ENCODE data around the gene FNDC1. TPM values are rescaled to one million over a fixed set of nuclear protein-coding genes. Genes with fewer than 3 reads are reported as not detected.

Gene FNDC1
- 1 to 10 TPM; 2.3 to 6.6 (median 4.6) TPM for total RNA-seq

- TF ChIP-seq, protein P1, sequence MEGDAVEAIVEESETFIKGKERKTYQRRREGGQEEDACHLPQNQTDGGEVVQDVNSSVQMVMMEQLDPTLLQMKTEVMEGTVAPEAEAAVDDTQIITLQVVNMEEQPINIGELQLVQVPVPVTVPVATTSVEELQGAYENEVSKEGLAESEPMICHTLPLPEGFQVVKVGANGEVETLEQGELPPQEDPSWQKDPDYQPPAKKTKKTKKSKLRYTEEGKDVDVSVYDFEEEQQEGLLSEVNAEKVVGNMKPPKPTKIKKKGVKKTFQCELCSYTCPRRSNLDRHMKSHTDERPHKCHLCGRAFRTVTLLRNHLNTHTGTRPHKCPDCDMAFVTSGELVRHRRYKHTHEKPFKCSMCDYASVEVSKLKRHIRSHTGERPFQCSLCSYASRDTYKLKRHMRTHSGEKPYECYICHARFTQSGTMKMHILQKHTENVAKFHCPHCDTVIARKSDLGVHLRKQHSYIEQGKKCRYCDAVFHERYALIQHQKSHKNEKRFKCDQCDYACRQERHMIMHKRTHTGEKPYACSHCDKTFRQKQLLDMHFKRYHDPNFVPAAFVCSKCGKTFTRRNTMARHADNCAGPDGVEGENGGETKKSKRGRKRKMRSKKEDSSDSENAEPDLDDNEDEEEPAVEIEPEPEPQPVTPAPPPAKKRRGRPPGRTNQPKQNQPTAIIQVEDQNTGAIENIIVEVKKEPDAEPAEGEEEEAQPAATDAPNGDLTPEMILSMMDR (IDR thresholded peaks at IDR 0.05; ENCODE audit: low read depth): no peak
Measured at GRCh38 chr6:159169193-159169555, at the start of gene FNDC1. TSS of gene FNDC1 (plus strand) at chr6:159169400. CDS start at chr6:159169597, 197 bp downstream.

- TF ChIP-seq, protein P1 (IDR thresholded peaks at IDR 0.05; ENCODE audit: low read depth): no peak
Measured at GRCh38 chr6:159119791-159120190, 49.4 kb upstream of the FNDC1 start.

DNA sequence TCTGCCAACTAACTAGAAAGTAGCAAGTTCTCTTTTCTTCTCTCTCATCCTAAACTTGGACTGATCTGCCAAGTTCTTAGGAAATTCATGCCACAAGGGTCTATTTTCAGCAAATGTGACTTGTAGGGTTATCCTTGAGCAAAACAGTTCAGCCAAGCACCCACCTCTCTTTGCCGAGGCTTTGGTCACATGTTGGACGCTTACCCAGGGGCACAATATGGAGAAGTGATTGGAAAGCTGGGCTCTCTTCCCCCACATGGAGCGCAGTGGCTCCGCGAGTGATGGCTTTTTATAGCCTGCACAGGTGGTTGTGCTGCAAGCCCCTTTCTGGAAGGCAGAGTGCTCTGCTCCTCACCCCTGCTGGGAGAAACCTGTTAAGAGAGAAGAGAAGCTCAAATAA, 47.7 kb upstream of the FNDC1 start:
- TF ChIP-seq, protein P1 (IDR thresholded peaks at IDR 0.05; ENCODE audit: low read depth): no peak

DNA sequence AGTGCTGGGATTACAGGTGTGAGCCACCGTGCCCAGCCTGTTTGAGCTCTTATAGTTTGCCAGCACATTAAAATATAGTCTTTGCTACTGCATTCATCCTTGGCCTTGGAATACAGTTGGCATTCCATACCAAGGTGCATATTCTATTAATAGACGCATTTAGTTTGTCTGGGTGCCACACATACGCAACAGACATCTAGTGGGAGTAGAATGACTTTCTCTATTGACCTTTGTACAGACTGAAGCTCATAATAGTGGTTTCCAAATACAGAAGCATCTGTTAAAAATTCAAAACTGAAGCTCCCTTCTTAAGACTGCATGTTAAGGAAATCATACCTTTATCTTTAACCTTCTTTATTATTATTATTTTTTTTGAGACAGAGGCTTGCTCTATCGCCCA, 46.7 kb upstream of the FNDC1 start:
- TF ChIP-seq, protein P1 (IDR thresholded peaks at IDR 0.05; ENCODE audit: low read depth): no peak

DNA sequence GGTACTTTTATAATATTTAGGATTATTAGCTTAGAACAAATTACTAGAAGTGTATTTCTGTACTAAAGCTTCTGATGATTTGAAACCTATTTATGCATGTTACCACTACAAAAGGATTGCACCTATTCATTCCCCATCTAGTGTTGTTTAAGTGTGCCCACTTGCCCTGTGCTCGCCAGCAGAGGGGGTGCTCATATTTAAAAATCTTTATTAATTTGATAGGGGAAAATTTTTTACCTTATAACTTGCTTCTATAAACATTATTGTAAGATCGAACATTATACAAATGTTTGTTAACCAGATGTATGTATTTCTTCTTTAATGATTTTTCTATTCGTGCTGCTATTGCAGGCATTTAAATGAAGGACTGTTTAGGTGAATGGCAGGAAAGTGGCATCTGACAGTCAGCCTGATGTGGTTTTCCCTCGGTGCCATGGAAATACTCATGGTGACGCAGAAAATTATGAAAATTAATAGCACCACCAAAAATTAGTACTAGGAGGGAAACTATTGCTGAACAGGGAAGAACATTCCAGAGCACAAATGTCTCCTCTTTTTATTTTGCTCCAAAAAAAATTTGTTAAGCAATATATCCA, 44.1 kb upstream of the FNDC1 start:
- TF ChIP-seq, protein P1 (IDR thresholded peaks at IDR 0.05; ENCODE audit: low read depth): no peak

DNA sequence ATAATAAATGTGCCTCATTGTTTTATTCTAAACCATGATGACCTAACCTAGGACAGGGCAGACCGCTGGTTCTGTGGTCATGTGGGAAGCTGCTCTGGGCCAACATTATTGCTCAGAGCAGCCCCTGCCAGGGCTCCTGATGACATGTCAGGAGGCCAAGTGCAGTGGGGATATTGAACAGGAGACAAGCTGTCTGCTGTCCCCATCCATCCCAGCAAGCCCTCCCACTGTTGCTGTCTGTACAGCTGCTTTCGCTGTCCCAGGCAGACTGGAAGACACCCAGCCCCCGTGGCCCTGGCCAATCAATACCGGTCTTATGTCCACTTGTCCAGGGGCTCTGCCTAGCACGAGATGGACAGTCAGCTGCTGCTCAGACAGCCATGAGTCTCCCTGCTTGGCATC, 43.2 kb upstream of the FNDC1 start:
- TF ChIP-seq, protein P1 (IDR thresholded peaks at IDR 0.05; ENCODE audit: low read depth): no peak

DNA sequence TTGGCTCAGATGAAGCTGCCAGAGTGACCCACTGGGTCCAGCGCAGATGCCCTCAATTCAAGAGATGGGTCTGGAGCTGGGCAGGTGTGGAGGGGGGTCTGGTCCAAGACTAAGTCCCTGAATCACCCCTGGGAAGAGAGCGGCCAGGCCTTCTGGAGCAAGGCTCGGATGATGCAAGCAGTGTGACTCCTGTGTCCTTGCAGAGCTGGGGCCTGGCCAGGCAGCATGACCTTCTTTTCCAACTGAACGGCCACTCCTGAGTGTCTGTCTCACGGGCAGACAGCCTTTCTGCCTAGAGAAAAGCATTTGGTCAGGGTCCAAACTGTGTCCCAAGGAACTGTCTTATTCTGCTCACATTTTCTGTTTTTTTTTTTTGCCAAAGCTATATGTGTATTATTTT, 42.6 kb upstream of the FNDC1 start:
- TF ChIP-seq, protein P1 (IDR thresholded peaks at IDR 0.05; ENCODE audit: low read depth): no peak

Data from subcutaneous adipose tissue (tissue), 4 donors.